Breast epithelium (tissue), 3 donors: ENCODE results near the gene ITIH5.

Experiments
- CTCF ChIP-seq, 3 donors: fragments of 450-650 bp; IDR thresholded peaks; one replicate each; pipeline ENCODE4 v1.5.1; 2016 to 2017; ENCODE audit warnings: antibody characterized with exemption in 3 of 3, mild to moderate bottlenecking in 3 of 3, moderate library complexity in 3 of 3
- POLR2A ChIP-seq: fragments of 450-650 bp; IDR thresholded peaks from one replicate; pipeline ENCODE4 v1.6.1; 2016; ENCODE audit warnings: antibody characterized with exemption, mild to moderate bottlenecking, moderate library complexity
- POLR2AphosphoS5 ChIP-seq, 3 donors: sonication (generic); formaldehyde crosslinking; IDR thresholded peaks; one replicate each; pipeline ENCODE4 v1.6.1; 2017; ENCODE audit warnings: antibody characterized with exemption in 3 of 3

GRCh38 chr10:7547829-7548228 is 118.9 kb downstream of the ITIH5 start:
- TF ChIP-seq CTCF (IDR thresholded peaks at IDR 0.05) (no peak), POLR2A (no peak), POLR2AphosphoS5 (IDR thresholded peaks at IDR 0.05) (no peak)
